Activated T-helper 9 cell treated with anti-CD3 and anti-CD28 coated beads, Interleukin-2, amount 50 U/mL, for 16 hours (primary cell): ENCODE results near the gene RAPSN.

Experiments used
- DNase-seq: peaks from one replicate; pipeline ENCODE4 v3.0.0-alpha.2; 2020; ENCODE audit warnings: low read depth

The RAPSN gene

GRCh38 chr11:47408598-47409439 lies 40.1 kb downstream of the RAPSN start:
- DNase-seq: no peak

- DNase-seq: peak; percentile 87
Measured at GRCh38 chr11:47407746-47408590, 41.0 kb downstream of the RAPSN start, which contains the start of gene SLC39A13. Gene SLC39A13 (plus strand): TSS chr11:47408590. CDS start chr11:47410095, 1,505 bp downstream.

- DNase-seq: no peak
Measured at GRCh38 chr11:47406896-47407745, 41.8 kb downstream of the RAPSN start.

GRCh38 chr11:47403571-47403970 lies 45.4 kb downstream of the RAPSN start:
- no peak for DNase-seq

- no peak for DNase-seq
Measured at GRCh38 chr11:47403135-47403534, 45.8 kb downstream of the RAPSN start.

- DNase-seq: no peak
Measured at GRCh38 chr11:47400768-47401279, 48.1 kb downstream of the RAPSN start.

- peak; percentile 32 for DNase-seq
Measured at GRCh38 chr11:47399860-47400767, 48.8 kb downstream of the RAPSN start.

- DNase-seq: no peak
Measured at GRCh38 chr11:47398551-47398950, 50.4 kb downstream of the RAPSN start.

GRCh38 chr11:47398011-47398410 lies 50.9 kb downstream of the RAPSN start:
- no peak for DNase-seq

GRCh38 chr11:47396049-47396320 lies 53.0 kb downstream of the RAPSN start:
- DNase-seq: no peak

GRCh38 chr11:47395223-47396048 lies 53.5 kb downstream of the RAPSN start:
- DNase-seq: no peak

GRCh38 chr11:47394322-47395222 lies 54.4 kb downstream of the RAPSN start:
- DNase-seq: peak; percentile 48

GRCh38 chr11:47394050-47394321 lies 55.0 kb downstream of the RAPSN start:
- DNase-seq: no peak

- no peak for DNase-seq
Measured at GRCh38 chr11:47393163-47394049, 55.5 kb downstream of the RAPSN start.

GRCh38 chr11:47392546-47393162 lies 56.3 kb downstream of the RAPSN start:
- DNase-seq: no peak

- no peak for DNase-seq
Measured at GRCh38 chr11:47391711-47392432, 57.1 kb downstream of the RAPSN start.

- DNase-seq: no peak
Measured at GRCh38 chr11:47391077-47391583, 57.8 kb downstream of the RAPSN start.
